Pancreas (tissue), 10 donors: Measurements from ENCODE around the gene CST3. TPM values are rescaled to one million over a fixed set of nuclear protein-coding genes. Genes with fewer than 3 reads are reported as not detected.

ENCODE experiments used
- ATAC-seq, 4 donors: fragments of 200-7000 bp; cut with Tn5 transposase; one replicate each; pipeline versions ENCODE4 v1.8.0 to v1.9.1; 2020; ENCODE audit warnings: mild to moderate bottlenecking in 4 of 4, moderate library complexity in 4 of 4
- DNase-seq, 6 donors: peaks; one replicate each; pipeline ENCODE4 v3.0.0-alpha.2; 2020
- FAIRE-seq: peaks from 2 replicates; lab custom pipeline; 2012; peaks lifted over from hg19 to GRCh38; lab: Jason Lieb, UNC
- H3K27ac ChIP-seq, 4 donors: fragments of 200-600 bp; sonication (generic); 1 replicate in 3 of 4; 2 replicates in 1 of 4; pipeline versions ENCODE4 v1.5.0 to v1.8.0; 2020
- H3K27me3 ChIP-seq, 4 donors: fragments of 200-600 bp; one replicate each; pipeline ENCODE4 v1.8.0; 2021
- H3K36me3 ChIP-seq, 3 donors: fragments of 200-600 bp; sonication (generic) in 1 of 3; one replicate each; pipeline versions ENCODE4 v1.5.0 to v1.8.0; 2020 to 2021
- H3K4me1 ChIP-seq, 3 donors: fragments of 200-600 bp; one replicate each; pipeline ENCODE4 v1.8.0; 2021
- H3K4me3 ChIP-seq, 4 donors: fragments of 200-600 bp; sonication (generic) in 2 of 4; one replicate each; pipeline versions ENCODE4 v1.5.0 to v1.8.0; 2020 to 2021
- H3K9me3 ChIP-seq, 4 donors: fragments of 200-600 bp; one replicate each; pipeline ENCODE4 v1.8.0; 2021
- CTCF ChIP-seq, 4 donors: fragments of 200-600 bp; sonication (generic) in 3 of 4; IDR thresholded peaks; one replicate each; pipeline versions ENCODE4 v1.5.0 to v1.8.0; 2021; ENCODE audit warnings: antibody characterized with exemption in 4 of 4
- whole genome bisulfite sequencing, 2 donors: extraction: QIAGEN DNeasy Blood & Tissue Kit; methylation state at CpG; one replicate each; pipeline ENCODE4 v1.1.7; 2013; 5-methylcytosine and 5-hydroxymethylcytosine counted together
- intact Hi-C, 3 donors: fragments of 100-400 bp; cut with DNase I; formaldehyde crosslinking; loops; one replicate each; pipeline versions ENCODE4 v1.11.1 to v1.14.2; 2022
- polyA plus RNA-seq, 2 donors: library from polyadenylated mRNA; stranded (reverse); fragments of 200-250 nt; gene quantifications; one replicate each; pipeline ENCODE4 v1.2.3, GENCODE V29; 2013
- total RNA-seq, 6 donors: library from RNA; stranded (reverse); fragmentation: NEBNext Ultra II Directional in 4 of 6; extraction: Animal tissue kit (Norgen Biotek cat#: 25700) in 4 of 6; gene quantifications; one replicate each; pipeline versions ENCODE4 v1.2.1 to v1.2.4, GENCODE V29; 2021 to 2023
- donor health status: healthy with polysubstance abuse.
- donor health status: DM: no; HTN: no; CAD: no; lungs with moderate emphysema.
- donor health status: DM: no; HTN: no; CAD: no.
- donor health status: control.
- donor health status: control.
- donor health status: Bipolar disorder and iron deficiency.
- donor health status: DM: yes; HTN: yes; CAD: no.
- donor health status: DM: no; HTN: no; CAD: no.
- donor health status: DM: no; HTN: no; CAD: no.
- donor health status: DM: yes; HTN: yes; CAD: no.

Gene CST3
- total and polyA plus RNA-seq, 8 donors, result 201 to 445 (median 264) TPM

GRCh38 chr20:23626040-23626620 lies 11.6 kb downstream of the CST3 start:
- no peak for DNase-seq
- Histone ChIP-seq H3K27me3 (no peaks in the 10 kb centered on the region), H3K4me3 (no peak overlapping the region), H3K36me3 (no peaks in the 10 kb centered on the region), H3K9me3 (no peaks in the 10 kb centered on the region), H3K4me1 (no peaks in the 10 kb centered on the region), H3K27ac (no peak overlapping the region)
- no peak for TF ChIP-seq CTCF (IDR thresholded peaks at IDR 0.05)
- WGBS, 2 donors, result 66 to 74% methylated on average over 4 of the region's 4 CpGs
- FAIRE-seq, result no peak
- ATAC-seq, result peak in 1 of 4 donors; percentile 35
- intact Hi-C loops, result no loop called here

GRCh38 chr20:23625236-23625964 lies 12.4 kb downstream of the CST3 start:
- Histone ChIP-seq H3K27ac (no peak overlapping the region), H3K27me3 (no peaks in the 10 kb centered on the region), H3K4me3 (no peak overlapping the region), H3K4me1 (no peaks in the 10 kb centered on the region), H3K36me3 (no peaks in the 10 kb centered on the region), H3K9me3 (no peaks in the 10 kb centered on the region)
- FAIRE-seq, result no peak
- WGBS, 2 donors, result 46 to 49% methylated on average over 9 of the region's 9 CpGs
- ATAC-seq, result no peak
- no peak for TF ChIP-seq CTCF (IDR thresholded peaks at IDR 0.05)
- DNase-seq, result no peak
- intact Hi-C loops, result no loop called here

GRCh38 chr20:23624324-23624691 lies 13.4 kb downstream of the CST3 start:
- Histone ChIP-seq H3K9me3 (no peaks in the 10 kb centered on the region), H3K27ac (no peak overlapping the region), H3K4me1 (no peaks in the 10 kb centered on the region), H3K27me3 (no peaks in the 10 kb centered on the region), H3K36me3 (no peaks in the 10 kb centered on the region), H3K4me3 (no peak overlapping the region)
- intact Hi-C loops, result no loop called here
- peak in 1 of 4 donors; percentile 41 for ATAC-seq
- DNase-seq, result no peak
- TF ChIP-seq CTCF (IDR thresholded peaks at IDR 0.05), result no peak
- FAIRE-seq, result no peak
- 50 to 59% methylated on average over 2 of the region's 2 CpGs for WGBS, 2 donors

GRCh38 chr20:23623666-23624323 lies 14.0 kb downstream of the CST3 start:
- Histone ChIP-seq H3K9me3 (no peaks in the 10 kb centered on the region), H3K27ac (peak overlapping the region in 1 of 4 donors; percentile 33), H3K4me3 (no peak overlapping the region), H3K27me3 (no peaks in the 10 kb centered on the region), H3K36me3 (no peaks in the 10 kb centered on the region), H3K4me1 (no peaks in the 10 kb centered on the region)
- DNase-seq (no peak), FAIRE-seq (no peak), ATAC-seq (no peak)
- no peak for TF ChIP-seq CTCF (IDR thresholded peaks at IDR 0.05)
- 48 to 55% methylated on average over 4 of the region's 4 CpGs for WGBS, 2 donors
- intact Hi-C loops, result no loop called here
